HUES64 (cell line): ENCODE results near the gene IVNS1ABP.

Source experiments
- H3K27ac ChIP-seq: 2 replicates; pipeline ENCODE4 v1.7.0; 2013; ENCODE audit warnings: low read depth, low read length, inconsistent platforms
- H3K27me3 ChIP-seq: 2 replicates; pipeline ENCODE4 v1.6.1; 2013; ENCODE audit warnings: mild to moderate bottlenecking, low read length; ENCODE audit not compliant: insufficient read depth
- H3K36me3 ChIP-seq: 2 replicates; pipeline ENCODE4 v1.6.1; 2013; ENCODE audit warnings: mild to moderate bottlenecking, low read length; ENCODE audit not compliant: insufficient read depth
- H3K4me1 ChIP-seq: 2 replicates; pipeline ENCODE4 v1.6.1; 2013; ENCODE audit warnings: mild to moderate bottlenecking, low read length, moderate library complexity; ENCODE audit not compliant: insufficient read depth
- H3K4me3 ChIP-seq: 2 replicates; pipeline ENCODE4 v1.5.1; 2013; ENCODE audit warnings: mild to moderate bottlenecking, low read length, moderate library complexity
- H3K9ac ChIP-seq: 2 replicates; pipeline ENCODE4 v1.6.1; 2013; ENCODE audit warnings: mild to moderate bottlenecking, low read depth, low read length
- H3K9me3 ChIP-seq: 2 replicates; pipeline ENCODE4 v1.6.1; 2013; ENCODE audit warnings: low read depth, low read length; ENCODE audit not compliant: insufficient read depth
- WGBS: fragments of 150-250, 120-280 bp; methylation state at CpG from one replicate; pipeline ENCODE4 v1.1.7; 2013; ENCODE audit warnings: missing lambda C conversion rate; 5-methylcytosine and 5-hydroxymethylcytosine counted together

IVNS1ABP gene

GRCh38 chr1:185312361-185313138, 4.5 kb downstream of the IVNS1ABP start:
- Histone ChIP-seq H3K4me3 (peak overlapping the region; percentile 99; the same call in 1 of the 2 replicates), H3K4me1 (peaks cover 31% of the 10 kb centered on the region), H3K27me3 (no peaks in the 10 kb centered on the region), H3K36me3 (peaks cover 55% of the 10 kb centered on the region), H3K9me3 (no peaks in the 10 kb centered on the region), H3K27ac (no peak overlapping the region), H3K9ac (peak overlapping the region; percentile 98; the same call in 1 of the 2 replicates)
- WGBS: 84% methylated on average over 4 of the region's 4 CpGs

DNA sequence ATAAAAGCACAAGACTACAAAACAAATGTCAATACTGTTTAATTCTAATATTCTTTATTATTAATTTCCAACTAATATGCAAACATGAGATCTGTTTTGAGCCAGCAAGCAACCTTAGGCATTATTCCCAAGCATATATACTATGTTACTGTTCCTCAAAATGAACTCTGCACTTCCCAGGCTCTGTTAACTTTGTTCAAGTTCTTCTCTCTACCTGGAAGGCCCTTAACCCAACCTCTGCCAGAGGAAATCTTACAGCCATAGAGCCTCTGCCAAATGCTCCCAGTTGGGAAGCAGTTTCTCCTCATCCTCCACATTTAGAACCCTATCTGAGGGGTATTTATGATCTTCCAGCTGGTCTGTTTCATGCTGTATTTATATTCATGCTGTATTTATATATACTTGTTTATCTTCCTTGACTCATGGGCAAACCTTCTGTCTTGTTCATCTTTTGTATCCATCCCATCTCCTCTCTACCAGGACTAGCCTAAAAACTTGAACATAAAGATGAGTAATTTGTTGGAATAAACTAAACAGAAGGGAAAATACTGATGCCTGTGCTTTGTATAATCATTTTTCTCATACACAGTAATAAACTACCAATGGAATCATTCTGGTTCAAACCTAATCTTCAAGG, 5.3 kb downstream of the IVNS1ABP start:
- peaks cover 63% of the 10 kb centered on the region for H3K36me3 ChIP-seq
- H3K4me3 ChIP-seq: peak overlapping the region; percentile 99; the same call in 1 of the 2 replicates
- H3K9ac ChIP-seq: no peak overlapping the region
- no peaks in the 10 kb centered on the region for H3K27me3 ChIP-seq
- H3K9me3 ChIP-seq: no peaks in the 10 kb centered on the region
- peaks cover 31% of the 10 kb centered on the region for H3K4me1 ChIP-seq
- no peak overlapping the region for H3K27ac ChIP-seq

DNA sequence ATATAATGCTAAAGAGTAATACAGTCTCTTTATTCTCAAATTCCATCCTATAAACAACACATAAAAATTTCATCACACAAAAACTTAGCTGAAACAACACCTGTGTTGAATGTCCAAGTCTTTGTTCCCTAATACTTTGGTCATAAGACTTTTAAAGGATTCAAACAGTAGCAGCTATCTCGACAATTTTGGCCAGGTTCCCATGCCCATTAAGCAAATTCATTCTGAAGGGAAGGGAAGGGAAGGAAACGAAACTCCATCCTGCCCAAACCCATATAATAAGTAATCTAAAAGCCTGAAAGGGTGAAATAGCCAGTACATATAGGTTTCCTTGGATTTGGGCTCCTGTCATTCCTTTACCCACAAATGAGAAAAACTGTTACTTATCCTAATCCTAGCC, 7.5 kb downstream of the IVNS1ABP start:
- no peak overlapping the region for H3K9ac ChIP-seq
- H3K9me3 ChIP-seq: no peaks in the 10 kb centered on the region
- no peak overlapping the region for H3K27ac ChIP-seq
- H3K4me3 ChIP-seq: no peak overlapping the region
- no peaks in the 10 kb centered on the region for H3K27me3 ChIP-seq
- H3K36me3 ChIP-seq: peaks cover 79% of the 10 kb centered on the region
- 100% methylated on average over 1 of the region's 2 CpGs for whole genome bisulfite sequencing
- peaks cover 27% of the 10 kb centered on the region for H3K4me1 ChIP-seq

- Histone ChIP-seq H3K4me3 (no peak overlapping the region), H3K9ac (no peak overlapping the region), H3K36me3 (peaks cover 94% of the 10 kb centered on the region), H3K4me1 (peaks cover 13% of the 10 kb centered on the region), H3K27ac (no peak overlapping the region), H3K9me3 (no peaks in the 10 kb centered on the region), H3K27me3 (no peaks in the 10 kb centered on the region)
- 95% methylated on average over 1 of the region's 1 CpG for WGBS
These were observed 8.9 kb downstream of the IVNS1ABP start for GRCh38 chr1:185308126-185308525.

DNA sequence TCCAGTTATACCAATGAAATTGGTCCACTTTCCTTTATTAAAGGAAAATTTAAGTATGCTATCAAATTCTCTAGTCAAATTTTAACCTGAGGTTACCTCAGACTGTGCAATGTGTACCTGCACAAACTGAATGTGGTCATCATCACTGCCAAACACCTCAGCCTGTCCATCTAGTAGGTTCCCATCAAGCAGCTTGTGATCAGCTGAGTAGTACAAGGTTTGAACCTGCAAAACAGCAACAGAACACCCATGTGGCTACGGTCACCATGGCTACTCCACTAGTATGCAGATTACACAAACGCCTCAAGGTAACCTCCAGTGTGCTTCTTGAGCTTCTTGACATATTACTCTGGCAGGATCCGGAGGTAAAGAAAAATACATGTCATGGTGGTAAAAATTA, 11.6 kb downstream of the IVNS1ABP start:
- Histone ChIP-seq H3K27ac (no peak overlapping the region), H3K4me3 (no peak overlapping the region), H3K9ac (no peak overlapping the region), H3K9me3 (no peaks in the 10 kb centered on the region), H3K27me3 (no peaks in the 10 kb centered on the region), H3K36me3 (peaks cover 100% of the 10 kb centered on the region), H3K4me1 (no peaks in the 10 kb centered on the region)
- WGBS: 95% methylated on average over 2 of the region's 3 CpGs

- H3K36me3 ChIP-seq: peaks cover 100% of the 10 kb centered on the region
- no peaks in the 10 kb centered on the region for H3K27me3 ChIP-seq
These were observed 16.9 kb downstream of the IVNS1ABP start for GRCh38 chr1:185300152-185300551.

DNA sequence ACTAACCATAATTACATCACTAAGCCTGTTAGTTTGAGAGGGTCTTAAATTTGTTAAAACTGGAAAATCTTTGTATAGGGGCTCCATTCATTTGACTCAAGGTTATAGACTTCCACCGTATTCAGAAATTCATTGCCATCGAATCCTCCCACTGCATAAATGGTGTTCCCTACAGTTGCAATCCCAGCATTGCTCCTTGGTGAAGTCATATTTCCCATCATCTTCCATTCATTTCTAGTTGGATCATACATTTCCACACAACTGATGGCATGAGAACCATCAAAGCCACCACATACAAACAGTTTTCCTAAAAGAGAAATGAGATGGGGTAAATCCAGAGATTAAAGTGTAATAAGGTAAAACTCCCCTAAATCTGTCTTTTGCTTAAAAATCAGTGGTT, 19.1 kb downstream of the IVNS1ABP start:
- H3K36me3 ChIP-seq: peaks cover 96% of the 10 kb centered on the region
- no peak overlapping the region for H3K9ac ChIP-seq
- H3K4me3 ChIP-seq: no peak overlapping the region
- H3K9me3 ChIP-seq: no peaks in the 10 kb centered on the region
- no peaks in the 10 kb centered on the region for H3K4me1 ChIP-seq
- H3K27ac ChIP-seq: no peak overlapping the region
- H3K27me3 ChIP-seq: no peaks in the 10 kb centered on the region
- WGBS: 94% methylated on average over 2 of the region's 2 CpGs

More at GRCh38 chr1:185300152-185300551, 16.9 kb downstream of the IVNS1ABP start:
- no peak overlapping the region for H3K4me3 ChIP-seq
- no peak overlapping the region for H3K27ac ChIP-seq
- H3K4me1 ChIP-seq: no peaks in the 10 kb centered on the region
- no peak overlapping the region for H3K9ac ChIP-seq
- no peaks in the 10 kb centered on the region for H3K9me3 ChIP-seq
- WGBS: 94% methylated on average over 6 of the region's 6 CpGs

DNA sequence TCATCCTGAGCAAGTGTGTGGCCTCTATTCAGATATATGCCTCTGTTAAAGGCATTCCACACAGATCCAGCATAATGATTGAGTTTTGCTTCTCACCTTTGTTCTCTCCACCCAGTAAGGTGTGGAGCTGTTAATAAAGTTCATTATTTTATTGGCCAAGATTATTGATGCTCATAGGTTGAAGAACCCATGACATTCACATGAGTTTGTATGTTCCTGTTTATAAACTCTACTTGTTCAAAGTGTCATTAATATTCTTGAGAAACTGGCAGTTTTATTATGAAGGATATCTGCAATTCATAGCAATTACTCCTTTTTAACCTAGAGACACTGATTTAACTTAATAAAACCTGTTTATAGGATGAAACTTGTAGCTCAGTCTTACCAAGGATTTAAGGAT, 22.0 kb downstream of the IVNS1ABP start:
- H3K27me3 ChIP-seq: no peaks in the 10 kb centered on the region
- no peaks in the 10 kb centered on the region for H3K4me1 ChIP-seq
- H3K36me3 ChIP-seq: peaks cover 67% of the 10 kb centered on the region
- no peak overlapping the region for H3K9ac ChIP-seq
- no peak overlapping the region for H3K4me3 ChIP-seq
- no peaks in the 10 kb centered on the region for H3K9me3 ChIP-seq
- no peak overlapping the region for H3K27ac ChIP-seq

DNA sequence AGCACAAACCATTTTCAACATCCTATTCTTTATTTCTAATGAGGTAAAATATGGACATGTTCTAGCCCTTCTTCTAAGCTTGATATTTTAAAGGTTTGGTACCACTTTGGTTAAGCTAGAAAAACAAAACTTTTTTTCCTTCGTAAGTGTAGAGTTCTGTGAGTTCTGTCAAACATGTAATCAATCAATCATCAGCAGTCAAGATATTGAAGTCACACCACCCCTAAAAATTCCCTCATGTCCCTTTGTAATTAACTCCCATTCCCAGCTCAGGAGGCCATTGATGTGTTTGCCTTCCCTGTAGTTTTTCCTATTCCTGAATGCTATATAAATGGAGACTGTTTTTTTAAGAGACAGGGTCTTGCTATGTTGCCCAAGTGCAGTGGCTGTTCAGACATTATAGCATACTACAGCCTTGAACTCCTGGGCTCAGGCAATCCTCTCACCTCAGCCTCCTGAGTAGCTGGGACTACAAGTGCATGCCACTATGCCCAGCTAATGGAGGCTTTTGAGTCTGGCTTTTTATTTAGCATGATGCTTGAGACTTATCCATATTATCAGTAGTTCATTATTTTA, 23.0 kb downstream of the IVNS1ABP start:
- peaks cover 56% of the 10 kb centered on the region for H3K36me3 ChIP-seq
- no peak overlapping the region for H3K27ac ChIP-seq
- no peak overlapping the region for H3K9ac ChIP-seq
- 100% methylated on average over 1 of the region's 1 CpG for whole genome bisulfite sequencing
- no peak overlapping the region for H3K4me3 ChIP-seq
- no peaks in the 10 kb centered on the region for H3K4me1 ChIP-seq
- no peaks in the 10 kb centered on the region for H3K9me3 ChIP-seq
- no peaks in the 10 kb centered on the region for H3K27me3 ChIP-seq

- Histone ChIP-seq H3K4me3 (no peak overlapping the region), H3K9me3 (no peaks in the 10 kb centered on the region), H3K27me3 (no peaks in the 10 kb centered on the region), H3K27ac (no peak overlapping the region), H3K36me3 (peaks cover 38% of the 10 kb centered on the region), H3K4me1 (no peaks in the 10 kb centered on the region), H3K9ac (no peak overlapping the region)
- 84% methylated on average over 4 of the region's 5 CpGs for WGBS
These were observed 24.8 kb downstream of the IVNS1ABP start for GRCh38 chr1:185292237-185292636.

- Histone ChIP-seq H3K4me3 (no peak overlapping the region), H3K4me1 (no peaks in the 10 kb centered on the region)
These were observed 25.4 kb downstream of the IVNS1ABP start for GRCh38 chr1:185291652-185292051.

More at GRCh38 chr1:185291652-185292051, 25.4 kb downstream of the IVNS1ABP start:
- Histone ChIP-seq H3K27ac (no peak overlapping the region), H3K9me3 (no peaks in the 10 kb centered on the region), H3K36me3 (peaks cover 32% of the 10 kb centered on the region), H3K9ac (no peak overlapping the region), H3K27me3 (no peaks in the 10 kb centered on the region)
- WGBS: 88% methylated on average over 1 of the region's 1 CpG
